ENCODE results near the gene SLC6A13. TPM values are rescaled to one million over a fixed set of nuclear protein-coding genes. Genes with fewer than 3 reads are reported as not detected.

SLC6A13 gene
- total and polyA plus RNA-seq, 2 of the 13 experiments (the other 11 are each of a cell fraction or from before 2014, with no cell fraction given) = 0.05 to 0.15 TPM

GRCh38 chr12:211639-212414 lies 50.8 kb downstream of the SLC6A13 start:
- CTCF ChIA-PET (ENCODE audit: low intra/inter-chr PET ratio, low total read pairs) = no interaction called here
- no peak for ATAC-seq
- in situ Hi-C loops (cut with HindIII; ENCODE audit: extremely low pct_ligation_motif_present, low pct_unique_long_range_greater_than_20kb) = no loop called here

More at GRCh38 chr12:211639-212414, 50.8 kb downstream of the SLC6A13 start:
- TF ChIP-seq BRF2 (CRISPR knock-in tag; IDR thresholded peaks at IDR 0.05) (no peak), ZNF674 (CRISPR knock-in tag; IDR thresholded peaks at IDR 0.05; ENCODE audit: low read depth) (no peak), RFXANK (CRISPR knock-in tag; IDR thresholded peaks at IDR 0.05) (no peak), CBX1 (IDR thresholded peaks at IDR 0.05; ENCODE audit: low read depth) (no peak), ZNF503 (CRISPR knock-in tag; IDR thresholded peaks at IDR 0.05) (no peak), MAFK (conservative IDR thresholded peaks at IDR 0.05 in 1 of 2, IDR thresholded peaks at IDR 0.05 in 1 of 2; ENCODE audit: low read length in 2 of 2) (peak; percentile 52 to 77; a peak in 3 of 4 replicates), ZMAT3 (CRISPR knock-in tag; conservative IDR thresholded peaks at IDR 0.05) (no peak), ZNF768 (CRISPR knock-in tag; IDR thresholded peaks at IDR 0.05) (peak; percentile 95), MZF1 (CRISPR knock-in tag; IDR thresholded peaks at IDR 0.05; ENCODE audit: borderline replicate concordance) (no peak), EHMT2 (IDR thresholded peaks at IDR 0.05; ENCODE audit: borderline replicate concordance, low read depth, low read length) (no peak), KDM1A (CRISPR knock-in tag; IDR thresholded peaks at IDR 0.05) (no peak), ZMYM3 (CRISPR knock-in tag; IDR thresholded peaks at IDR 0.05) (0 out of 2 replicates have a peak, but pooled peaks have one; percentile 12), ELK4 (CRISPR knock-in tag; IDR thresholded peaks at IDR 0.05; ENCODE audit: borderline replicate concordance) (no peak), MAFF (IDR thresholded peaks at IDR 0.05; ENCODE audit: low read depth, low read length) (peak; percentile 62), PHB2 (IDR thresholded peaks at IDR 0.05; ENCODE audit: partially characterized antibody) (no peak)
- H3K27me3 ChIP-seq (ENCODE audit: control insufficient read depth in 1 of 2, insufficient read depth in 2 of 2, low read length in 2 of 2) = peaks cover 0 to 16% of the 10 kb centered on the region in 2 experiments; a peak in 3 of 5 replicates
- H3K27ac ChIP-seq (ENCODE audit: extremely low read length, insufficient read depth, low read length) = no peak overlapping the region
- FAIRE-seq = no peak
- POLR2A ChIA-PET = interaction anchor here (1.4 to 2.3 kb wide), 3 partner anchors 8 to 25 kb away, joined by 4 to 14 read pairs (median 12); no protein-coding TSS in a partner anchor
- no peaks in the 10 kb centered on the region for H3K9me3 ChIP-seq (ENCODE audit: low read length)
- WGBS (ENCODE audit: low lambda C conversion rate) = 92% methylated on average over 16 of the region's 16 CpGs
- no peak overlapping the region for H2AFZ ChIP-seq (ENCODE audit: low read length)
- intact Hi-C loops (cut with micrococcal nuclease; ENCODE audit: unreplicated experiment) = loop anchor here (5.0 kb wide), 1 partner anchor 35 kb away; no protein-coding TSS in a partner anchor
- no TSS peak for BruUV-seq (replicated peaks)
- H3K4me2 ChIP-seq (ENCODE audit: low read depth, low read length) = peak overlapping the region; percentile 91
- DNase-seq (ENCODE audit: low spot score) = no peak
- H3K9ac ChIP-seq (ENCODE audit: insufficient read depth, low read depth, low read length) = no peak overlapping the region
- peaks cover 75% of the 10 kb centered on the region for H3K4me1 ChIP-seq (ENCODE audit: insufficient read depth, low read length)
- peaks cover 7% of the 10 kb centered on the region for H4K20me1 ChIP-seq (ENCODE audit: insufficient read depth, low read length)
- no peak overlapping the region; a peak in 1 of 6 replicates for H3K4me3 ChIP-seq (replicated peaks in 1 of 3; ENCODE audit: insufficient read depth in 1 of 3, low read depth in 2 of 3, low read length in 3 of 3)
- no peaks in the 10 kb centered on the region for H3K36me3 ChIP-seq (replicated peaks in 1 of 2; ENCODE audit: control insufficient read depth in 1 of 2, insufficient read depth in 2 of 2, low read length in 2 of 2)
- no peaks in the 10 kb centered on the region for H3K79me2 ChIP-seq (ENCODE audit: insufficient read depth, low read length)
